Caco-2 (cell line): ENCODE results near the gene CMBL. TPM values are rescaled to one million over a fixed set of nuclear protein-coding genes. Genes with fewer than 3 reads are reported as not detected.
"Not testable (repeated sequence)": the region's sequence is repeated elsewhere in the genome, so short reads cannot be mapped to it uniquely, and the experiment has no call there.

Experiments used
- BruUV-seq: library from RNA; stranded (reverse); fragments of 400-500 nt; replicated peaks from 2 replicates; lab custom pipeline; 2021; lab: Mats Ljungman, UMichigan
- CTCF ChIA-PET: fragments of 300-600 bp; sonication (Branson Sonifier 250); formaldehyde crosslinking; loops from one replicate; lab custom pipeline; 2022; ENCODE audit warnings: antibody characterized with exemption; lab: Charles Lee
- POLR2A ChIA-PET: fragments of 300-600 bp; sonication (Branson Sonifier 250); formaldehyde crosslinking; loops from one replicate; lab custom pipeline; 2022; ENCODE audit warnings: antibody characterized with exemption; lab: Charles Lee
- DNase-seq, 2 experiments: peaks; one replicate each; pipeline versions ENCODE4 v3.0.0 to v3.0.0-alpha.2; 2020 to 2022
- H3K27me3 ChIP-seq: replicated peaks from 2 replicates; pipeline ENCODE4 v1.6.0; 2011; ENCODE audit warnings: low read length; ENCODE audit not compliant: control insufficient read depth, insufficient read depth
- H3K36me3 ChIP-seq: 2 replicates; pipeline ENCODE4 v1.5.1; 2011; ENCODE audit warnings: low read length; ENCODE audit not compliant: control insufficient read depth, insufficient read depth
- H3K4me1 ChIP-seq: fragments of 250-450 bp; sonication (Bioruptor Pico); 2 replicates; pipeline ENCODE4 v1.5.1; 2020; ENCODE audit warnings: mild to moderate bottlenecking
- H3K4me3 ChIP-seq: 2 replicates; pipeline ENCODE4 v1.5.1; 2011; ENCODE audit warnings: low read depth, mild to moderate bottlenecking, control low read depth, low read length
- H3K9me3 ChIP-seq: fragments of 250-450 bp; sonication (Bioruptor Pico); 2 replicates; pipeline ENCODE4 v1.5.1; 2020; ENCODE audit warnings: mild to moderate bottlenecking, moderate library complexity
- H3K27ac Mint-ChIP-seq: one replicate; pipeline ENCODE4 v1.8.0; 2022; ENCODE audit warnings: mixed read lengths; ENCODE audit not compliant: unreplicated experiment
- H3K27me3 Mint-ChIP-seq: one replicate; pipeline ENCODE4 v1.8.0; 2022; ENCODE audit warnings: mixed read lengths; ENCODE audit not compliant: insufficient read depth, unreplicated experiment
- H3K36me3 Mint-ChIP-seq: one replicate; pipeline ENCODE4 v1.8.0; 2022; ENCODE audit warnings: mild to moderate bottlenecking, mixed read lengths; ENCODE audit not compliant: insufficient read depth, unreplicated experiment
- H3K4me1 Mint-ChIP-seq: one replicate; pipeline ENCODE4 v1.8.0; 2022; ENCODE audit warnings: low read depth, mixed read lengths; ENCODE audit not compliant: unreplicated experiment
- H3K4me3 Mint-ChIP-seq: one replicate; pipeline ENCODE4 v1.8.0; 2022; ENCODE audit warnings: mild to moderate bottlenecking, moderate library complexity, mixed read lengths; ENCODE audit not compliant: unreplicated experiment
- H3K9me3 Mint-ChIP-seq: one replicate; pipeline ENCODE4 v1.8.0; 2022; ENCODE audit warnings: mixed read lengths; ENCODE audit not compliant: unreplicated experiment
- intact Hi-C: fragments of 100-400 bp; cut with micrococcal nuclease; formaldehyde crosslinking; loops from one replicate; pipeline ENCODE4 v1.10.0; 2022; ENCODE audit not compliant: unreplicated experiment
- total RNA-seq: library from RNA; stranded (reverse); gene quantifications from 2 replicates; pipeline ENCODE4 v1.2.3, GENCODE V29; 2022
- TF ChIP-seq, protein P1 (sequence below), 2 experiments: fragments of 200-600 bp in 1 of 2; IDR thresholded peaks; 1 replicate in 1 of 2; 2 replicates in 1 of 2; pipeline versions ENCODE4 v1.5.1 to v1.8.0; 2011 to 2022; ENCODE audit warnings: antibody characterized with exemption in 1 of 2, control low read depth in 1 of 2, inconsistent platforms in 1 of 2, low read depth in 1 of 2, low read length in 1 of 2, mild to moderate bottlenecking in 1 of 2, moderate library complexity in 1 of 2; ENCODE audit not compliant: insufficient read depth in 1 of 2, severe bottlenecking in 1 of 2, unreplicated experiment in 1 of 2

The CMBL gene
- total RNA-seq, 1 experiment from 2014 or later, result 18.4 TPM

DNA sequence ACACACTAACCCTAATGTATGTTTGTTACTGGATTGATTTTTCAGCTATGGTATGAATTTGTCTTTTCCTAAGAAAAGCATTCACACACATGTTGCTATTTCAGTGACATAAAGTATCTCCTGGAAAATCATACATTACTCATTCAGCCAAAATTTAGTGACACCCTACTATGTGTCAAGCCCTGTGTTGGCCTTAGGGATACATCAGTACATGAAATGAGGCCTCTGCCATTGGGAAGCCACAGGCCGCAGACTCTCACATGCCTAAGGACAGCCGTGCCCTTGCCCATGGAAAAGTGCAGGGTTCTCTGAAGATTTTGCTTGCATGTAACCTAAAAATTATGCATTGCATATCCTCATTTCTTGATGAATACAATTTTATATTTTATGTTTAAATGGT, 40.6 kb upstream of the CMBL start:
- TF ChIP-seq, protein P1, sequence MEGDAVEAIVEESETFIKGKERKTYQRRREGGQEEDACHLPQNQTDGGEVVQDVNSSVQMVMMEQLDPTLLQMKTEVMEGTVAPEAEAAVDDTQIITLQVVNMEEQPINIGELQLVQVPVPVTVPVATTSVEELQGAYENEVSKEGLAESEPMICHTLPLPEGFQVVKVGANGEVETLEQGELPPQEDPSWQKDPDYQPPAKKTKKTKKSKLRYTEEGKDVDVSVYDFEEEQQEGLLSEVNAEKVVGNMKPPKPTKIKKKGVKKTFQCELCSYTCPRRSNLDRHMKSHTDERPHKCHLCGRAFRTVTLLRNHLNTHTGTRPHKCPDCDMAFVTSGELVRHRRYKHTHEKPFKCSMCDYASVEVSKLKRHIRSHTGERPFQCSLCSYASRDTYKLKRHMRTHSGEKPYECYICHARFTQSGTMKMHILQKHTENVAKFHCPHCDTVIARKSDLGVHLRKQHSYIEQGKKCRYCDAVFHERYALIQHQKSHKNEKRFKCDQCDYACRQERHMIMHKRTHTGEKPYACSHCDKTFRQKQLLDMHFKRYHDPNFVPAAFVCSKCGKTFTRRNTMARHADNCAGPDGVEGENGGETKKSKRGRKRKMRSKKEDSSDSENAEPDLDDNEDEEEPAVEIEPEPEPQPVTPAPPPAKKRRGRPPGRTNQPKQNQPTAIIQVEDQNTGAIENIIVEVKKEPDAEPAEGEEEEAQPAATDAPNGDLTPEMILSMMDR (IDR thresholded peaks at IDR 0.05; ENCODE audit: insufficient read depth in 1 of 2, low read depth in 1 of 2, low read length in 1 of 2, severe bottlenecking in 1 of 2, unreplicated experiment in 1 of 2), result no peak
- no peaks in the 10 kb centered on the region for H3K36me3 ChIP-seq
- H3K4me1 ChIP-seq, result no peaks in the 10 kb centered on the region
- Mint-ChIP-seq H3K9me3 (no peaks in the 10 kb centered on the region), H3K36me3 (peaks cover 1% of the 10 kb centered on the region), H3K4me1 (no peaks in the 10 kb centered on the region), H3K27me3 (no peaks in the 10 kb centered on the region), H3K4me3 (no peak overlapping the region), H3K27ac (no peak overlapping the region)
- H3K4me3 ChIP-seq, result no peak overlapping the region
- H3K9me3 ChIP-seq, result no peaks in the 10 kb centered on the region
- H3K27me3 ChIP-seq, result no peaks in the 10 kb centered on the region
- DNase-seq, result no peak
- ChIA-PET CTCF (no interaction called here), POLR2A (no interaction called here)
- intact Hi-C loops, result no loop called here
- BruUV-seq, result no TSS peak

DNA sequence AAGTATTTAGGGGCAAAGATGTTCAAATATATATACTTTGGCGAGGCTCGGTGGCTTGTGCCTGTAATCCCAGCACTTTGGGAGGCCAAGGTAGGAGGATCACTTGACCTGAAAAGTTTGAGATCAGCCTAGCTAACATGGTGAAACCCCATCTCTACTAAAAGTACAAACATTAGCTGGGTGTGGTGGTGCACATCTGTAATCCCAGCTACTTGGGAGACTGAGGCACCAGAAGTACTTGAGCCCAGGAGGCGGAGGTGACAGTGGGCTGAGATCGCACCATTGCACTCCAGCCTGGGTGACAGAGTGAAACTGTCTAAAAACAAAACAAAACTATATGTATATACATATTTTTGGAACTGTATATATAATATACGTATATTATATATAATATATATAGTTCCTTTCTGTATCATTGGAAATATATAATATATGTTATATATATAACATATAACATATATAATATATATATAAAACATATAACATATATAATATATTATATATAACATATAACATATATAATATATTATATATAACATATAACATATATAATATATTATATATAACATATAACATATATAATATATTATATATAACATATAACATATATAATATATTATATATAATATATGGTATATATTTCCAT, 36.9 kb upstream of the CMBL start:
- H3K4me3 ChIP-seq, intact Hi-C loops, POLR2A ChIA-PET, H3K4me3 Mint-ChIP-seq, H3K27ac Mint-ChIP-seq, H3K27me3 ChIP-seq, H3K36me3 Mint-ChIP-seq, H3K36me3 ChIP-seq, H3K27me3 Mint-ChIP-seq, DNase-seq, H3K9me3 Mint-ChIP-seq, H3K4me1 ChIP-seq, H3K4me1 Mint-ChIP-seq, BruUV-seq, H3K9me3 ChIP-seq: not testable (repeated sequence)
- CTCF ChIA-PET, result interaction anchor here (0.7 kb wide), 1 partner anchor 15 kb away, joined by 4 read pairs; no protein-coding TSS in a partner anchor

DNA sequence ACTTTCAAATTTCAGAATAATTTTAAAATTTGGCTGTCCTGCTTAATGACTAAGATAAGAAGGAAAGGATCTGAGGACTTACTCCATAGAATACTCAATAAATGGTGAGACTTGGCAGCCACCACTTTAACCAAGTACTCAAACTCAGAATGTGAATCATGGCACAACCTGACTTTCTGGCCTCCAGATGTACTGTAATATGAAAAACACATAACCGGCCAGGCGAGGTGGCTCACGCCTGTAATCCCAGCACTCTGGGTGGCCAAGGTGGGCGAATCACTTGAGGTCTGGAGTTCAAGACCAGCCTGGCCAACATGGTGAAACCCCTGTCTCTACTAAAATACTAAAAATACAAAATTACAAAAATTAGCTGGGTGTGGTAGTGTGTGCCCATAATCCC, 35.8 kb upstream of the CMBL start:
- no peaks in the 10 kb centered on the region for H3K27me3 ChIP-seq
- Mint-ChIP-seq H3K27ac (no peak overlapping the region), H3K36me3 (no peaks in the 10 kb centered on the region), H3K4me3 (no peak overlapping the region), H3K9me3 (no peaks in the 10 kb centered on the region), H3K4me1 (no peaks in the 10 kb centered on the region), H3K27me3 (no peaks in the 10 kb centered on the region)
- TF ChIP-seq, protein P1 (IDR thresholded peaks at IDR 0.05; ENCODE audit: insufficient read depth in 1 of 2, low read depth in 1 of 2, low read length in 1 of 2, severe bottlenecking in 1 of 2, unreplicated experiment in 1 of 2), result no peak
- no peak overlapping the region for H3K4me3 ChIP-seq
- no peak for DNase-seq
- no peaks in the 10 kb centered on the region for H3K9me3 ChIP-seq
- intact Hi-C loops, result no loop called here
- H3K36me3 ChIP-seq, result no peaks in the 10 kb centered on the region
- CTCF ChIA-PET, result interaction anchor here (0.7 kb wide), 1 partner anchor 15 kb away, joined by 3 read pairs; no protein-coding TSS in a partner anchor
- no TSS peak for BruUV-seq
- POLR2A ChIA-PET, result no interaction called here
- H3K4me1 ChIP-seq, result no peaks in the 10 kb centered on the region
